Stimulated activated naive CD8-positive, alpha-beta T cell treated with anti-CD3 and anti-CD28 coated beads, Interleukin-15, Interleukin-2, amounts not matched to agents 100 ng/mL and 50 ng/mL, for 24 hours (primary cell): ENCODE results near the gene SPSB4.

Experiments
- H3K27ac Mint-ChIP-seq: one replicate; pipeline ENCODE4 v1.8.0; 2021; ENCODE audit warnings: mild to moderate bottlenecking, mixed read lengths
- H3K27me3 Mint-ChIP-seq: one replicate; pipeline ENCODE4 v1.8.0; 2021; ENCODE audit warnings: mixed read lengths
- H3K36me3 Mint-ChIP-seq: one replicate; pipeline ENCODE4 v1.8.0; 2021; ENCODE audit warnings: low read depth, mixed read lengths
- H3K4me1 Mint-ChIP-seq: one replicate; pipeline ENCODE4 v1.8.0; 2021; ENCODE audit warnings: low read depth, mixed read lengths
- H3K4me3 Mint-ChIP-seq: one replicate; pipeline ENCODE4 v1.8.0; 2021; ENCODE audit warnings: mild to moderate bottlenecking, mixed read lengths
- H3K9me3 Mint-ChIP-seq: one replicate; pipeline ENCODE4 v1.8.0; 2021; ENCODE audit warnings: mixed read lengths

SPSB4 gene

DNA sequence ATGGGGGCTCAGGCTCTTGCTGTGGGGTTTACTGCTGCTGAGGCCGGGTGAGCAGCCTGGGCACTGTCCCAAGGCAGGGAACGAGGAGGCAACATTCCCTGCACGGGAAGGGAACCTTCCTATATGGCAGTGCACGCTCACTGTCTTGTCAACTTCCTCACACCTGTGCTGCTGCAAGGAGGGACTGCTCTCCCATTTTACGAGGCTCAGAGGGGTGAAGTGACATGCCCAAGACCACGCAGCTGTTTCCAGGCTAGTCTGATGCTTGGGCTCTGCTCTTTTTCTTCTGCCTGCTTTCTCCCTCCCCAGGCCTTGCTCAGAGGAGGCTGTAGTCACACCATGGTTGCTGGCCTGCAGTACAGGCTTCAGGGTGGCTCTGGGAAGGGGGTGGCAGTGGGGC lies 41.5 kb downstream of the SPSB4 start:
- Mint-ChIP-seq H3K4me1 (no peaks in the 10 kb centered on the region), H3K27me3 (no peaks in the 10 kb centered on the region), H3K9me3 (no peaks in the 10 kb centered on the region), H3K36me3 (no peaks in the 10 kb centered on the region), H3K4me3 (no peak overlapping the region), H3K27ac (no peak overlapping the region)

DNA sequence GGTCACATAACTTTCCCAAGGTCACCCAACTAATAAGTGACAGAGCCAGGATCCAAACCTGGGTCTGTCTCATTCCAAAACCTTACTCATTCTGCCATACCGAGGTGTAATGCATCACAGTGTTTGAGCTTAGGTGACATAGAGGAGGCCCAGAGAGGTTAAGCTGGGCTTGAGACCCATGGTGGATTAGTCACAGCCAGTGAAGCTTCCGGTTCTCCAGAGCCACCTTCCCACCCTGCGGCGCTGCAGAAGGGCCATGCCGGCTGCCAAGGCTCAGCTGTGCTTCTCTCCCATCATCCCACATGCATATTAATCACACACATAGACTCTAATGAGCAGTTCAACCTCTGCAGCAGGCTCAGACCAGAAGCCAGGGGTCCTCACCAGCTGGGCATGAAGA lies 42.2 kb downstream of the SPSB4 start:
- H3K27me3 Mint-ChIP-seq, result no peaks in the 10 kb centered on the region
- H3K27ac Mint-ChIP-seq, result no peak overlapping the region
- no peaks in the 10 kb centered on the region for H3K36me3 Mint-ChIP-seq
- H3K4me3 Mint-ChIP-seq, result no peak overlapping the region
- no peaks in the 10 kb centered on the region for H3K9me3 Mint-ChIP-seq
- no peaks in the 10 kb centered on the region for H3K4me1 Mint-ChIP-seq

- Mint-ChIP-seq H3K27ac (no peak overlapping the region), H3K27me3 (no peaks in the 10 kb centered on the region), H3K36me3 (no peaks in the 10 kb centered on the region), H3K4me1 (no peaks in the 10 kb centered on the region), H3K4me3 (no peak overlapping the region), H3K9me3 (no peaks in the 10 kb centered on the region)
These were observed 43.0 kb downstream of the SPSB4 start for GRCh38 chr3:141093971-141094684.

DNA sequence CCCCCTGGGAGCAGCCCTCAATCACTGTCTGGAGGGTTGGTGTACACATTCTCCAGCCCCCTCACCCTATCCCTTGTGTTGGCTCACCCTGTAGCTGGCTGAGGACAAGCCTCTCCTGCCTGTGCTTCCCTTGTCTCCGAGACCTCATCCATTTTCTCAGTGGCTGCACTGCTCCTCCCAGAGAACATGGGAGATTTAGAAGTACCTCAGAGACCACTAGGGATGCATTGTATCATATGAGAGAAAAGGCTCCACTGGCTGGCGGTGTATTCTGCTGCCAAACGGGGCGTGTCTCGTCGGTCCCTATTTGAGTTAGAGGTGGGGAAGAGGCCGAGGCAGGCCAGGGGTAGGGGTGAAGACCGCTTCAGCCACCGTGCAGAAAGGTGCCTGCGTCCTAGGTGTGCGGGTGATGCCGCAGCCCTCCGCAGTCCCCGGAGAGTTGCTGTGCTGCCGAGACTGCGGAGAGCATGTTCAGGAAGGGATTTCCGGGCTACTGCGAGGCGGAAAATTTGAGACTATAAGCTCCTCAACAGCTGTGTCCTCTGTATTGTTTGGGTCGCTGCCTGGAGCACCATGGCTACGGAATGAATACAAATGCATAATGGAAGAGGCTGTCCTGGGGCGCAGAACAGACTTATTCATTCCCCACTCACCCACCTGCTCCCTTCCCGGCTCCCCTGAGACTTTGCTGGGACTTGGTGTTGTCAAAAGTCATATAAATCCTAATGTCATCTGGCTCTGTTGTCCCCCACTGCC lies 43.8 kb downstream of the SPSB4 start:
- H3K36me3 Mint-ChIP-seq, result no peaks in the 10 kb centered on the region
- H3K9me3 Mint-ChIP-seq, result peaks cover 1% of the 10 kb centered on the region
- no peaks in the 10 kb centered on the region for H3K4me1 Mint-ChIP-seq
- H3K27me3 Mint-ChIP-seq, result no peaks in the 10 kb centered on the region
- no peak overlapping the region for H3K27ac Mint-ChIP-seq
- H3K4me3 Mint-ChIP-seq, result no peak overlapping the region

DNA sequence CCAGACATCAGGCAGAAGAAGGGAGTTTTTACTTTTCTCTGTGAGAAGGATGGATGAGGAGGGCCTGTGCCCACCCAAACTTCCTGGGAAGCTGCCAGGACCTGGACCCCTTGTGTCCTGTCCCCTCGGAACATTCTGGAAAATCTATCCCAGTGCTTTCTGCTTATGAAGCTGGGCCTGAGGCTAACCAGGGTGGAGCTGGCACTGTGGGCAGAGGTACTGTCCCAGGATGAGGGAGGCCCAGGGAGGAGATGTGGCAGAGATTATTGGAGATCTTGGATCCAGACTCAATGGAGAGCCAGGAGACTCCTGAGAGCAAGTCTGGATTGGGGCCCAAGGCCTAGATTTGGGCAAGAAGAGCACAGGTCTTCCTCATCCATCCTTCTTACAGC lies 44.4 kb downstream of the SPSB4 start:
- Mint-ChIP-seq H3K9me3 (peaks cover 3% of the 10 kb centered on the region), H3K4me3 (no peak overlapping the region), H3K27me3 (no peaks in the 10 kb centered on the region), H3K36me3 (no peaks in the 10 kb centered on the region), H3K4me1 (no peaks in the 10 kb centered on the region), H3K27ac (no peak overlapping the region)

- no peak overlapping the region for H3K4me3 Mint-ChIP-seq
- no peaks in the 10 kb centered on the region for H3K27me3 Mint-ChIP-seq
- H3K36me3 Mint-ChIP-seq, result no peaks in the 10 kb centered on the region
- H3K9me3 Mint-ChIP-seq, result peaks cover 3% of the 10 kb centered on the region
- H3K4me1 Mint-ChIP-seq, result no peaks in the 10 kb centered on the region
- H3K27ac Mint-ChIP-seq, result no peak overlapping the region
These were observed 45.0 kb downstream of the SPSB4 start for GRCh38 chr3:141096164-141096563.

DNA sequence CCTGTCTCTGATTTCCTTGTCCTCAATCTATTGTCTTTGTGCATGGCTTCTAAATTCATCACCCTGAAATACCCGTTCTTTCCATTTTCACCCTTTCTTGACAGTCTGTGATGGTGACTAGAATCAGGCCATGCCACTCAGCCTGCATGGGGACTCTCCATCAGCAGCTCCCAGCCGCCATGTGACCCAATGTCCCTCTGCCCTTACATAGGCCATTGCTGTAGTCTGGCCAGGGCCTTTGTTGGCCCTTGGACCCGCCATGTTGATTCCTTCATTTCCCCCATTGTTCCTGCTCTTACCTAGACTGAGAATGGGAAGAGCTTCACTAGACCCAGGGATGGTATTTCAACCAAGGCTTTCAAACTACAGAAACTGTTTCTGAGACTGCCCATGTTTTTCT lies 45.8 kb downstream of the SPSB4 start:
- no peaks in the 10 kb centered on the region for H3K4me1 Mint-ChIP-seq
- no peaks in the 10 kb centered on the region for H3K27me3 Mint-ChIP-seq
- no peak overlapping the region for H3K4me3 Mint-ChIP-seq
- no peak overlapping the region for H3K27ac Mint-ChIP-seq
- H3K36me3 Mint-ChIP-seq, result no peaks in the 10 kb centered on the region
- H3K9me3 Mint-ChIP-seq, result peaks cover 3% of the 10 kb centered on the region

- no peak overlapping the region for H3K27ac Mint-ChIP-seq
- no peaks in the 10 kb centered on the region for H3K4me1 Mint-ChIP-seq
- H3K4me3 Mint-ChIP-seq, result no peak overlapping the region
- H3K36me3 Mint-ChIP-seq, result no peaks in the 10 kb centered on the region
- H3K9me3 Mint-ChIP-seq, result peaks cover 3% of the 10 kb centered on the region
- no peaks in the 10 kb centered on the region for H3K27me3 Mint-ChIP-seq
These were observed 49.0 kb downstream of the SPSB4 start for GRCh38 chr3:141100112-141100511.

GRCh38 chr3:141100531-141101320 lies 49.6 kb downstream of the SPSB4 start:
- Mint-ChIP-seq H3K27ac (no peak overlapping the region), H3K36me3 (no peaks in the 10 kb centered on the region), H3K27me3 (no peaks in the 10 kb centered on the region), H3K9me3 (peaks cover 3% of the 10 kb centered on the region), H3K4me1 (no peaks in the 10 kb centered on the region), H3K4me3 (no peak overlapping the region)

- no peak overlapping the region for H3K27ac Mint-ChIP-seq
- H3K36me3 Mint-ChIP-seq, result no peaks in the 10 kb centered on the region
- H3K27me3 Mint-ChIP-seq, result no peaks in the 10 kb centered on the region
- peaks cover 3% of the 10 kb centered on the region for H3K9me3 Mint-ChIP-seq
- H3K4me1 Mint-ChIP-seq, result no peaks in the 10 kb centered on the region
- H3K4me3 Mint-ChIP-seq, result no peak overlapping the region
These were observed 51.2 kb downstream of the SPSB4 start for GRCh38 chr3:141102372-141102771.

DNA sequence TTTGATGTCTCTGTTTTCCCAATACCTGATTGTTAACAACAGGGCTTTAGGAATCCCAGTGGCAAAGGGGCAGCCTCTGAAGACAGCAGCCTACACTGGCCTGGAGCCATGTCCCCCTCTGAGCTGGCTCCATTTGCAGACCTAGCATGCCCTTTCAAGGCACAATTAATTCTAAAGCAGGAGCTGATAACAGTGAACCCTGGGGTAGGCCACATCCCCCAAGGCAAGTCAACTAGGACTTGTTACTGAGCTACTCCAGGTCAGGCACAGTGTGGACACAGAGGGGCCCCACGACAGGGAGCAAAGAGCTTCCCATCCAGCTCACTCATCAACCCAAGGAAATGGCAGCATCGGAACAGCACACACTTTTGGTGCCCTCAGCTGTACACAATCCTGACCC lies 51.9 kb downstream of the SPSB4 start:
- no peak overlapping the region for H3K4me3 Mint-ChIP-seq
- H3K36me3 Mint-ChIP-seq, result no peaks in the 10 kb centered on the region
- no peak overlapping the region for H3K27ac Mint-ChIP-seq
- H3K9me3 Mint-ChIP-seq, result peaks cover 3% of the 10 kb centered on the region
- H3K27me3 Mint-ChIP-seq, result no peaks in the 10 kb centered on the region
- no peaks in the 10 kb centered on the region for H3K4me1 Mint-ChIP-seq

- Mint-ChIP-seq H3K4me3 (no peak overlapping the region), H3K27ac (no peak overlapping the region), H3K9me3 (peaks cover 3% of the 10 kb centered on the region), H3K4me1 (no peaks in the 10 kb centered on the region), H3K27me3 (no peaks in the 10 kb centered on the region), H3K36me3 (no peaks in the 10 kb centered on the region)
These were observed 52.4 kb downstream of the SPSB4 start for GRCh38 chr3:141103503-141103902.

DNA sequence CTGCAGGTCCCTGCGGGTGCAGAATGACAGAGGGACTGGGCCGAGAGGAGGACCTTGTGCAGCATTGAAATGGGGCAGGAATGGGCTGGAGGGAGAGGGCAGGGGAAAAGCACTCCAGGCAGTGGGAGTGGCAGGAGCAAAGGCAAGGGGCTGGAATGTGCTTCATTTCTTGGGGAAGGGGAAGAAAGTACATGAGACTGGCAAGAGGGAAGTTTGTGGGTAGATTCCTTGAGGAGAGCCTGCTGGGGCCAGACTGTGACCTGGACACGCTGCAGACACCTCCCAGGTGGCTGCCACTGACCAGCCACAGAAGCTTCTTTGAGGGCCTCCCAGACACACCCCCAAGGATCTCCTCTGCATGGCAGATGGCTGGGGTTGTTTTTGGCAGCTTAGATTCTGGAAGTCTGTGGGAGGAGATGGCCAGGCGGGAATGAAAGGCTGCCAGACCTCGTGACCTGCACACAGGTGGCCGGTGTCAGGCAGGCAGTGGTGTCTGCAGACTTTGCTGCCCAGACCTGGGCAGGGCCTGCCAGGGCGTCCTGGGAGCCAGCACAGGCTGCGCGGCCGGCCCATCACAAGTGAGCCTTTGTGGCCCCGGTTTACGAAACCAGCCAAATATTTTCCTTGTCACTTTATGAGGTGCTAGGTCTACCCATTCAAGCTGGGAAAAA lies 53.1 kb downstream of the SPSB4 start:
- Mint-ChIP-seq H3K9me3 (peaks cover 3% of the 10 kb centered on the region), H3K4me3 (no peak overlapping the region), H3K27me3 (no peaks in the 10 kb centered on the region), H3K4me1 (no peaks in the 10 kb centered on the region), H3K27ac (no peak overlapping the region), H3K36me3 (no peaks in the 10 kb centered on the region)

DNA sequence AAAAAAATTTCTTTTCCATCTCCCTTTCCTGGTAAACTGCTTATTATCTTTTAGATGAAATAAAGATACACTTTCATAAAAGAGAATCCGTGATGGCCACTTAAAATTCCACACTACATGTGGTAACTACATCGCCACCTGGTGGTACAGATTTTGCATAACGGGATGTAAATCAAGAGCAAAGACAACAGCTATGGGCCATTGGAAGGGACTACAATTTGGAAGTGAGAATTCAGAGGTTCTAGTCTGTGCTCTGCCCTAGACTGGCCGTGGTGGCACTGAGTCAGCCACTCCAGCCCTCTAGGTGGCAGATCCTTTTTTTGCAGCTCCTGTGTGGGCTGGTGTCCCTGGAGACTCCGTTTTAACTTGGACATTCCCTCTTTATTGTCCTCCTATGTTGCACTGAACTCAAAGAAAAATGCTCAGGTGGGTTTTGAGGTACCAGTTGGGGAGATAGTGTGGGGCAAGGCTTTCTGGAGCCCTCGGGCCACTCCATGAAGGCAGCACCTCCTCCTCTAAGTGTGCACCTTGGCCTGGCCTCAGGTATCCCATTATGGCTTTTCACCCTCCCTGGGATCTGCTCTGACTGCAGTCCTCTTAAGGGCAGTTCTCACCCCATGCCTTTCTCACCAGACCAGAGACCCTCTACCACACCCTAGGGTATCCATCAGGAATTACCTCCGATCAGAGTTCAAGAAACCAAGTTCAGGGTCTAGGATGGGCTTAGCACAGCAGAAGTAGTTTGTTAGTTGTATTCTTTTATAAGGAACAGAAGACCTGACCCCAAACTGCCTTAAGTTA lies 54.9 kb downstream of the SPSB4 start:
- Mint-ChIP-seq H3K36me3 (no peaks in the 10 kb centered on the region), H3K4me3 (no peak overlapping the region), H3K9me3 (no peaks in the 10 kb centered on the region), H3K27ac (no peak overlapping the region), H3K27me3 (no peaks in the 10 kb centered on the region), H3K4me1 (no peaks in the 10 kb centered on the region)
